Subcutaneous abdominal adipose tissue (tissue), 5 donors: ENCODE results near the gene TIMM17B.

ENCODE experiments used
- H3K27ac ChIP-seq: one replicate; pipeline ENCODE4 v1.7.0; 2013; ENCODE audit warnings: low read depth, mild to moderate bottlenecking, inconsistent platforms, low read length, moderate library complexity
- H3K27me3 ChIP-seq, 5 donors: one replicate each; pipeline ENCODE4 v1.7.0; 2013; ENCODE audit warnings: low read length in 5 of 5, inconsistent platforms in 1 of 5; ENCODE audit not compliant: control insufficient read depth in 5 of 5, insufficient read depth in 4 of 5
- H3K36me3 ChIP-seq, 5 donors: one replicate each; pipeline ENCODE4 v1.7.0; 2013; ENCODE audit warnings: low read length in 5 of 5; ENCODE audit not compliant: control insufficient read depth in 5 of 5, insufficient read depth in 5 of 5
- H3K4me1 ChIP-seq, 5 donors: one replicate each; pipeline ENCODE4 v1.7.0; 2013; ENCODE audit warnings: low read length in 5 of 5, mild to moderate bottlenecking in 3 of 5, moderate library complexity in 1 of 5; ENCODE audit not compliant: control insufficient read depth in 5 of 5, insufficient read depth in 5 of 5
- H3K4me3 ChIP-seq, 5 donors: one replicate each; pipeline ENCODE4 v1.7.0; 2013; ENCODE audit warnings: low read length in 5 of 5, low read depth in 1 of 5
- H3K9ac ChIP-seq, 5 donors: one replicate each; pipeline ENCODE4 v1.7.0; 2013; ENCODE audit warnings: low read length in 5 of 5, mild to moderate bottlenecking in 4 of 5, moderate library complexity in 3 of 5
- H3K9me3 ChIP-seq, 5 donors: one replicate each; pipeline ENCODE4 v1.7.0; 2013; ENCODE audit warnings: low read length in 5 of 5; ENCODE audit not compliant: control insufficient read depth in 5 of 5
- donor health status: healthy.
- donor health status: healthy.
- donor health status: healthy.
- donor health status: healthy.
- donor health status: healthy.

TIMM17B gene

GRCh38 chrX:48935301-48935670 is 37.7 kb upstream of the TIMM17B start:
- Histone ChIP-seq H3K9ac (no peak overlapping the region), H3K27me3 (peaks cover 0 to 9% (median 3%) of the 10 kb centered on the region in 5 donors), H3K27ac (no peak overlapping the region), H3K36me3 (peaks cover under 1 to 37% (median 23%) of the 10 kb centered on the region in 5 donors), H3K4me3 (no peak overlapping the region), H3K4me1 (peaks cover 0 to 25% (median 2%) of the 10 kb centered on the region in 5 donors), H3K9me3 (peaks cover 0 to 10% (median 5%) of the 10 kb centered on the region in 5 donors)

- Histone ChIP-seq H3K36me3 (peaks cover 4 to 41% (median 26%) of the 10 kb centered on the region in 5 donors), H3K27me3 (peaks cover 0 to 9% (median 2%) of the 10 kb centered on the region in 5 donors)
Measured at GRCh38 chrX:48934581-48935300, 37.2 kb upstream of the TIMM17B start.

GRCh38 chrX:48933757-48934156 is 36.2 kb upstream of the TIMM17B start:
- H3K4me1 ChIP-seq = peaks cover 0 to 21% (median 0%) of the 10 kb centered on the region in 5 donors
- H3K27ac ChIP-seq = no peak overlapping the region
- H3K4me3 ChIP-seq = no peak overlapping the region
- H3K36me3 ChIP-seq = peaks cover 4 to 37% (median 26%) of the 10 kb centered on the region in 5 donors
- peaks cover 0 to 10% (median 5%) of the 10 kb centered on the region in 5 donors for H3K9me3 ChIP-seq
- no peak overlapping the region for H3K9ac ChIP-seq
- H3K27me3 ChIP-seq = peaks cover 0 to 4% (median 0%) of the 10 kb centered on the region in 5 donors

More at GRCh38 chrX:48934581-48935300, 37.2 kb upstream of the TIMM17B start:
- Histone ChIP-seq H3K9me3 (peaks cover 0 to 10% (median 5%) of the 10 kb centered on the region in 5 donors), H3K4me1 (peaks cover 0 to 25% (median 0%) of the 10 kb centered on the region in 5 donors), H3K4me3 (no peak overlapping the region), H3K9ac (no peak overlapping the region), H3K27ac (no peak overlapping the region)

GRCh38 chrX:48927736-48928382 is 30.3 kb upstream of the TIMM17B start:
- peaks cover 0 to 10% (median 7%) of the 10 kb centered on the region in 5 donors for H3K27me3 ChIP-seq
- H3K4me1 ChIP-seq = no peaks in the 10 kb centered on the region
- peaks cover 4 to 52% (median 39%) of the 10 kb centered on the region in 5 donors for H3K36me3 ChIP-seq
- no peak overlapping the region for H3K9ac ChIP-seq
- no peak overlapping the region for H3K27ac ChIP-seq
- no peak overlapping the region for H3K4me3 ChIP-seq
- H3K9me3 ChIP-seq = peaks cover 0 to 2% (median 2%) of the 10 kb centered on the region in 5 donors

GRCh38 chrX:48927123-48927522 is 29.6 kb upstream of the TIMM17B start:
- Histone ChIP-seq H3K4me3 (no peak overlapping the region), H3K9me3 (no peaks in the 10 kb centered on the region), H3K27me3 (peaks cover 0 to 10% (median 7%) of the 10 kb centered on the region in 5 donors), H3K4me1 (no peaks in the 10 kb centered on the region), H3K27ac (no peak overlapping the region), H3K9ac (no peak overlapping the region), H3K36me3 (peaks cover 4 to 57% (median 41%) of the 10 kb centered on the region in 5 donors)

- peaks cover 0 to 9% (median 4%) of the 10 kb centered on the region in 5 donors for H3K4me1 ChIP-seq
- H3K4me3 ChIP-seq = no peak overlapping the region
- H3K9me3 ChIP-seq = no peaks in the 10 kb centered on the region
- H3K36me3 ChIP-seq = peaks cover 0 to 51% (median 37%) of the 10 kb centered on the region in 5 donors
- H3K27ac ChIP-seq = no peak overlapping the region
- H3K9ac ChIP-seq = no peak overlapping the region
- peaks cover 0 to 15% (median 7%) of the 10 kb centered on the region in 5 donors for H3K27me3 ChIP-seq
Measured at GRCh38 chrX:48924270-48924669, 26.7 kb upstream of the TIMM17B start.

GRCh38 chrX:48923771-48924170 is 26.2 kb upstream of the TIMM17B start:
- Histone ChIP-seq H3K4me1 (peaks cover 0 to 12% (median 8%) of the 10 kb centered on the region in 5 donors), H3K27me3 (peaks cover 0 to 15% (median 7%) of the 10 kb centered on the region in 5 donors), H3K36me3 (peaks cover 0 to 51% (median 37%) of the 10 kb centered on the region in 5 donors), H3K9me3 (no peaks in the 10 kb centered on the region), H3K9ac (no peak overlapping the region), H3K27ac (no peak overlapping the region), H3K4me3 (no peak overlapping the region)

GRCh38 chrX:48920718-48921104 is 23.1 kb upstream of the TIMM17B start:
- Histone ChIP-seq H3K36me3 (peaks cover 0 to 39% (median 30%) of the 10 kb centered on the region in 5 donors), H3K27me3 (peaks cover 0 to 18% (median 3%) of the 10 kb centered on the region in 5 donors), H3K9me3 (no peaks in the 10 kb centered on the region), H3K27ac (no peak overlapping the region), H3K9ac (no peak overlapping the region), H3K4me1 (peaks cover 0 to 27% (median 26%) of the 10 kb centered on the region in 5 donors), H3K4me3 (no peak overlapping the region)

- Histone ChIP-seq H3K27ac (peak overlapping the region; percentile 30), H3K9me3 (no peaks in the 10 kb centered on the region), H3K27me3 (peaks cover 0 to 18% (median 3%) of the 10 kb centered on the region in 5 donors), H3K9ac (no peak overlapping the region), H3K4me3 (peak overlapping the region in 1 of 5 donors; percentile 64), H3K4me1 (peaks cover 0 to 27% (median 26%) of the 10 kb centered on the region in 5 donors), H3K36me3 (peaks cover 0 to 35% (median 25%) of the 10 kb centered on the region in 5 donors)
Measured at GRCh38 chrX:48919947-48920717, 22.6 kb upstream of the TIMM17B start.
